Endothelial cell of umbilical vein (primary cell): Measurements from ENCODE around the gene CHRM4. TPM values are rescaled to one million over a fixed set of nuclear protein-coding genes. Genes with fewer than 3 reads are reported as not detected.

Experiments used
- BruUV-seq: library from RNA; stranded (reverse); fragments of 400-500 nt; replicated peaks from 2 replicates; lab custom pipeline; 2021; lab: Mats Ljungman, UMichigan
- CTCF ChIA-PET: fragments of 300-600, 350-600 bp; sonication (Branson Sonifier 250); formaldehyde crosslinking; loops from one replicate; lab custom pipeline; 2021; ENCODE audit warnings: antibody characterized with exemption, inconsistent platforms; lab: Charles Lee
- POLR2A ChIA-PET: fragments of 300-600, 350-600 bp; sonication (Branson Sonifier 250); formaldehyde crosslinking; loops from one replicate; lab custom pipeline; 2021; ENCODE audit warnings: antibody characterized with exemption, inconsistent platforms; lab: Charles Lee
- DNase-seq: peaks from one replicate; pipeline ENCODE4 v3.0.0-alpha.2; 2011; ENCODE audit warnings: low read depth, low spot score
- FAIRE-seq: peaks from 2 replicates; lab custom pipeline; 2011; peaks lifted over from hg19 to GRCh38; lab: Jason Lieb, UNC
- H2AFZ ChIP-seq: 2 replicates; pipeline ENCODE4 v1.6.0; 2012; ENCODE audit warnings: low read depth, low read length, control low read depth, inconsistent platforms
- H3K27ac ChIP-seq: 2 replicates; pipeline ENCODE4 v1.5.1; 2011; ENCODE audit warnings: low read depth, mild to moderate bottlenecking, control low read depth, low read length, moderate library complexity; ENCODE audit not compliant: insufficient read depth
- H3K27me3 ChIP-seq, 2 experiments: 2 replicates each; pipeline versions ENCODE4 v1.6.0 to v1.6.1; 2011; ENCODE audit warnings: low read length in 2 of 2, mixed read lengths in 1 of 2; ENCODE audit not compliant: control insufficient read depth in 2 of 2, insufficient read depth in 2 of 2
- H3K36me3 ChIP-seq, 2 experiments: 2 replicates in 1 of 2; 3 replicates in 1 of 2; pipeline ENCODE4 v1.5.1; 2011; ENCODE audit warnings: low read length in 2 of 2, mild to moderate bottlenecking in 1 of 2, moderate library complexity in 1 of 2; ENCODE audit not compliant: control insufficient read depth in 2 of 2, insufficient read depth in 2 of 2; ENCODE audit errors: extremely low read depth in 1 of 2
- H3K4me1 ChIP-seq: 3 replicates; pipeline ENCODE4 v1.5.1; 2011; ENCODE audit warnings: mild to moderate bottlenecking, low read length; ENCODE audit not compliant: control insufficient read depth, insufficient read depth; ENCODE audit errors: extremely low read depth
- H3K4me2 ChIP-seq: 2 replicates; pipeline ENCODE4 v1.6.1; 2011; ENCODE audit warnings: low read length, control low read depth, mixed read lengths; ENCODE audit not compliant: insufficient read depth
- H3K4me3 ChIP-seq, 3 experiments: fragments of 200-600 bp in 1 of 3; sonication (generic), shearing (Covaris generic) in 1 of 3; replicated peaks in 1 of 3; 2 replicates each; pipeline ENCODE4 v1.5.1; 2011 to 2016; ENCODE audit warnings: control low read depth in 3 of 3, low read length in 3 of 3, mild to moderate bottlenecking in 2 of 3, inconsistent platforms in 1 of 3, low read depth in 1 of 3, moderate library complexity in 1 of 3; ENCODE audit not compliant: insufficient read depth in 1 of 3
- H3K79me2 ChIP-seq: 2 replicates; pipeline ENCODE4 v1.6.0; 2012; ENCODE audit warnings: low read length, inconsistent platforms; ENCODE audit not compliant: control insufficient read depth, insufficient read depth
- H3K9ac ChIP-seq: replicated peaks from 2 replicates; pipeline ENCODE3; 2011; ENCODE audit warnings: low read length, control low read depth; ENCODE audit not compliant: insufficient read depth; ENCODE audit errors: extremely low read depth
- H3K9me1 ChIP-seq: replicated peaks from 3 replicates; pipeline ENCODE4 v1.6.0; 2011; ENCODE audit warnings: mild to moderate bottlenecking, low read length; ENCODE audit not compliant: control insufficient read depth, insufficient read depth; ENCODE audit errors: extremely low read depth
- H3K9me3 ChIP-seq: replicated peaks from 2 replicates; pipeline ENCODE4 v1.5.1; 2012; ENCODE audit warnings: low read length, inconsistent platforms; ENCODE audit not compliant: control insufficient read depth, insufficient read depth
- H4K20me1 ChIP-seq: replicated peaks from 2 replicates; pipeline ENCODE3; 2011; ENCODE audit warnings: mild to moderate bottlenecking, low read length; ENCODE audit not compliant: control insufficient read depth, insufficient read depth; ENCODE audit errors: extremely low read depth
- CTCF ChIP-seq, 2 donors: IDR thresholded peaks; 1 replicate in 1 of 2; 2 replicates in 1 of 2; pipeline ENCODE4 v1.5.1; 2011; ENCODE audit warnings: low read length in 2 of 2, mild to moderate bottlenecking in 2 of 2, moderate library complexity in 2 of 2, control low read depth in 1 of 2, inconsistent platforms in 1 of 2, low read depth in 1 of 2; ENCODE audit not compliant: insufficient read depth in 1 of 2; ENCODE audit errors: extremely low read depth in 1 of 2
- EZH2 ChIP-seq: IDR thresholded peaks from 2 replicates; pipeline ENCODE4 v1.6.1; 2012; ENCODE audit warnings: borderline replicate concordance, low read depth, mild to moderate bottlenecking, moderate library complexity, low read length, inconsistent platforms; ENCODE audit not compliant: severe bottlenecking
- FOS ChIP-seq: IDR thresholded peaks from 2 replicates; pipeline ENCODE4 v1.6.1; 2011; ENCODE audit warnings: mild to moderate bottlenecking, low read length, moderate library complexity, borderline replicate concordance; ENCODE audit not compliant: insufficient read depth
- GATA2 ChIP-seq: IDR thresholded peaks from 2 replicates; pipeline ENCODE4 v1.7.0; 2011; ENCODE audit warnings: low read depth, mild to moderate bottlenecking, moderate library complexity, mixed read lengths, low read length; ENCODE audit not compliant: insufficient read length, insufficient read depth
- JUN ChIP-seq: IDR thresholded peaks from 2 replicates; pipeline ENCODE4 v1.6.1; 2011; ENCODE audit warnings: borderline replicate concordance, low read depth; ENCODE audit not compliant: insufficient read length, insufficient read depth
- MYC ChIP-seq: IDR thresholded peaks from one replicate; pipeline ENCODE4 v1.6.1; 2011; ENCODE audit warnings: mild to moderate bottlenecking, low read depth, low read length
- POLR2A ChIP-seq: IDR thresholded peaks from 2 replicates; pipeline ENCODE4 v1.6.1; 2012; ENCODE audit warnings: low read depth, mild to moderate bottlenecking, control low read depth, low read length
- POLR2AphosphoS5 ChIP-seq: IDR thresholded peaks from 2 replicates; pipeline ENCODE4 v1.6.1; 2012; ENCODE audit warnings: low read depth, mild to moderate bottlenecking, control low read depth, low read length, moderate library complexity; ENCODE audit not compliant: insufficient read depth
- dilution Hi-C: fragments of 300-500 bp; cut with MboI; formaldehyde crosslinking; loops from one replicate; pipeline ENCODE4 v1.15.0; 2019; ENCODE audit warnings: low sequenced_read_pairs; ENCODE audit not compliant: extremely low pct_ligation_motif_present
- intact Hi-C: fragments of 100-400 bp; cut with micrococcal nuclease; formaldehyde crosslinking; loops from one replicate; pipeline ENCODE4 v1.10.0; 2022
- polyA plus RNA-seq, 4 experiments: library from polyadenylated mRNA; depleted of rRNA in 3 of 4; stranded (reverse) in 3 of 4; unstranded in 1 of 4; fragments of >200 nt; gene quantifications; 2 replicates each; pipeline versions ENCODE4 v1.2.1 to v1.2.3, GENCODE V29; 2011 to 2012; ENCODE audit warnings: missing spikeins in 1 of 4
- total RNA-seq: library from RNA; stranded (reverse); gene quantifications from 2 replicates; pipeline ENCODE4 v1.2.3, GENCODE V29; 2021
- TF ChIP-seq, protein P1 (sequence below): IDR thresholded peaks from 2 replicates; pipeline ENCODE4 v1.6.1; 2011; ENCODE audit not compliant: insufficient read depth, insufficient read length

Gene CHRM4
- total and polyA plus RNA-seq, 2 donors (not counting 3 experiments of a cell fraction or from before 2014, with no cell fraction given) = 0.04 to 0.22 TPM

DNA sequence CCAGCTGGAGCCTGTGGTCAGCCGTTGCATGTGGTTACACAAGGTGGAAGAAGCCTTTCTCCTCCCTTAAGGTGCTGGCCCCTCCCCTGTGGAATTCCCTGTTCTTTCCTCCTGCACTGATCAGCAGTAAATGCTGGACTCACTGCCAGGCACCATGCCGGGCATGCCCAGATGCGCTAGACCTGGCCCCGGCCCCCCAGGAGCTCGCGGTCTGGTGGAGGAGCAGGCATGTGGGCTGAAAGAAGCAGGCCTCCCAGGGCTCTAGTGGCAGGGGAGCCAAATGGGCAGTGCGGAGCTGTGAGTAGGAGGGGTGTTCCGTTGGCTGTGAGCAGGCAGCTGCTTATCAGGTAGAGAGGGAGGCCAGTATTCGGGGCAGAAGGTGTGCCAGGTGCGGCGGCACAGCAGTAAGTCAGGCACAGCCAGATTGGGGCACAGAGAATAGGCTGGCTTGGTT is 34.1 kb downstream of the CHRM4 start:
- Histone ChIP-seq H3K27ac (no peak overlapping the region), H3K9ac (no peak overlapping the region), H3K27me3 (no peaks in the 10 kb centered on the region), H3K4me1 (peaks cover 18% of the 10 kb centered on the region), H3K36me3 (peaks cover 5 to 8% of the 10 kb centered on the region in 2 experiments), H2AFZ (no peak overlapping the region), H3K9me1 (no peaks in the 10 kb centered on the region), H3K79me2 (peaks cover 62% of the 10 kb centered on the region), H3K9me3 (no peaks in the 10 kb centered on the region), H3K4me3 (no peak overlapping the region), H3K4me2 (no peak overlapping the region), H4K20me1 (peaks cover 4% of the 10 kb centered on the region)
- TF ChIP-seq POLR2A = no peak
- TF ChIP-seq EZH2 = no peak
- TF ChIP-seq CTCF (IDR thresholded peaks at IDR 0.05; ENCODE audit: extremely low read depth in 1 of 2, insufficient read depth in 1 of 2, low read depth in 1 of 2, low read length in 2 of 2) = no peak
- no peak for TF ChIP-seq FOS
- TF ChIP-seq POLR2AphosphoS5 = no peak
- no peak for TF ChIP-seq MYC
- no peak for TF ChIP-seq JUN
- no peak for TF ChIP-seq GATA2
- TF ChIP-seq, protein P1, sequence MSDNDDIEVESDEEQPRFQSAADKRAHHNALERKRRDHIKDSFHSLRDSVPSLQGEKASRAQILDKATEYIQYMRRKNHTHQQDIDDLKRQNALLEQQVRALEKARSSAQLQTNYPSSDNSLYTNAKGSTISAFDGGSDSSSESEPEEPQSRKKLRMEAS = no peak
- dilution Hi-C loops = no loop called here
- CTCF ChIA-PET = interaction anchor here (0.9 to 10.8 kb wide), 3 partner anchors 7 to 118 kb away, joined by 4 to 200 read pairs (median 4); partner anchors contain the start of gene DGKZ
- DNase-seq (no peak), FAIRE-seq (no peak)
- POLR2A ChIA-PET = no interaction called here
- no TSS peak for BruUV-seq
- intact Hi-C loops = no loop called here
